Measurements from ENCODE around the gene KLF2.

GRCh38 chr19:16361926-16362325 is 37.3 kb downstream of the KLF2 start:
- TF ChIP-seq, protein P1, sequence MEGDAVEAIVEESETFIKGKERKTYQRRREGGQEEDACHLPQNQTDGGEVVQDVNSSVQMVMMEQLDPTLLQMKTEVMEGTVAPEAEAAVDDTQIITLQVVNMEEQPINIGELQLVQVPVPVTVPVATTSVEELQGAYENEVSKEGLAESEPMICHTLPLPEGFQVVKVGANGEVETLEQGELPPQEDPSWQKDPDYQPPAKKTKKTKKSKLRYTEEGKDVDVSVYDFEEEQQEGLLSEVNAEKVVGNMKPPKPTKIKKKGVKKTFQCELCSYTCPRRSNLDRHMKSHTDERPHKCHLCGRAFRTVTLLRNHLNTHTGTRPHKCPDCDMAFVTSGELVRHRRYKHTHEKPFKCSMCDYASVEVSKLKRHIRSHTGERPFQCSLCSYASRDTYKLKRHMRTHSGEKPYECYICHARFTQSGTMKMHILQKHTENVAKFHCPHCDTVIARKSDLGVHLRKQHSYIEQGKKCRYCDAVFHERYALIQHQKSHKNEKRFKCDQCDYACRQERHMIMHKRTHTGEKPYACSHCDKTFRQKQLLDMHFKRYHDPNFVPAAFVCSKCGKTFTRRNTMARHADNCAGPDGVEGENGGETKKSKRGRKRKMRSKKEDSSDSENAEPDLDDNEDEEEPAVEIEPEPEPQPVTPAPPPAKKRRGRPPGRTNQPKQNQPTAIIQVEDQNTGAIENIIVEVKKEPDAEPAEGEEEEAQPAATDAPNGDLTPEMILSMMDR (IDR thresholded peaks at IDR 0.05): no peak
- TF ChIP-seq POLR2A (IDR thresholded peaks at IDR 0.05): no peak
